ENCODE data around the gene EXOC8. TPM values are rescaled to one million over a fixed set of nuclear protein-coding genes. Genes with fewer than 3 reads are reported as not detected.

EXOC8 gene
- total RNA-seq, 2 experiments from 2014 or later, result 20.6 to 21.9 TPM

- no peaks in the 10 kb centered on the region for H3K9me3 Mint-ChIP-seq
- CTCF ChIA-PET, result no interaction called here
Observed at GRCh38 chr1:231322880-231323530, 14.6 kb downstream of the EXOC8 start.

GRCh38 chr1:231319080-231319479 lies 18.6 kb downstream of the EXOC8 start:
- CTCF ChIA-PET, result interaction anchor here (1.1 kb wide), 1 partner anchor 41 kb away, joined by 3 read pairs; no protein-coding TSS in a partner anchor
- no peak overlapping the region for H3K27ac Mint-ChIP-seq
- no peaks in the 10 kb centered on the region for H3K27me3 Mint-ChIP-seq
- H3K9me3 Mint-ChIP-seq, result no peaks in the 10 kb centered on the region
- H3K36me3 Mint-ChIP-seq (ENCODE audit: low read depth), result no peaks in the 10 kb centered on the region
- POLR2A ChIA-PET, result no interaction called here
- peaks cover 3% of the 10 kb centered on the region for H3K4me1 Mint-ChIP-seq
- H3K4me3 Mint-ChIP-seq, result no peak overlapping the region
- no peak for DNase-seq

More at GRCh38 chr1:231322880-231323530, 14.6 kb downstream of the EXOC8 start:
- Mint-ChIP-seq H3K36me3 (ENCODE audit: low read depth) (no peaks in the 10 kb centered on the region), H3K27ac (no peak overlapping the region), H3K4me3 (no peak overlapping the region), H3K27me3 (no peaks in the 10 kb centered on the region), H3K4me1 (no peaks in the 10 kb centered on the region)
- POLR2A ChIA-PET, result no interaction called here
- DNase-seq, result no peak

- Mint-ChIP-seq H3K36me3 (ENCODE audit: low read depth) (no peaks in the 10 kb centered on the region), H3K9me3 (no peaks in the 10 kb centered on the region), H3K4me1 (peaks cover 3% of the 10 kb centered on the region), H3K27ac (no peak overlapping the region), H3K27me3 (no peaks in the 10 kb centered on the region), H3K4me3 (no peak overlapping the region)
- no peak for DNase-seq
- ChIA-PET CTCF (interaction anchor here (1.1 kb wide), 1 partner anchor 41 kb away, joined by 3 read pairs; no protein-coding TSS in a partner anchor), POLR2A (no interaction called here)
Observed at GRCh38 chr1:231318568-231318967, 19.1 kb downstream of the EXOC8 start.

GRCh38 chr1:231318015-231318355 lies 19.7 kb downstream of the EXOC8 start:
- peaks cover 3% of the 10 kb centered on the region for H3K4me1 Mint-ChIP-seq
- peaks cover 2% of the 10 kb centered on the region for H3K27me3 Mint-ChIP-seq
- no peak overlapping the region for H3K4me3 Mint-ChIP-seq
- ChIA-PET CTCF (interaction anchor here (1.1 to 3.0 kb wide), 2 partner anchors 20 to 40 kb away, joined by 3 to 14 read pairs; partner anchors contain the start of genes EXOC8 and SPRTN), POLR2A (no interaction called here)
- H3K36me3 Mint-ChIP-seq (ENCODE audit: low read depth), result no peaks in the 10 kb centered on the region
- H3K9me3 Mint-ChIP-seq, result no peaks in the 10 kb centered on the region
- DNase-seq, result no peak
- no peak overlapping the region for H3K27ac Mint-ChIP-seq

- Mint-ChIP-seq H3K27me3 (peaks cover 2% of the 10 kb centered on the region), H3K27ac (no peak overlapping the region)
- CTCF ChIA-PET, result interaction anchor here (1.1 to 3.0 kb wide), 3 partner anchors 9 to 21 kb away, joined by 3 to 14 read pairs (median 4); partner anchors contain the start of genes EXOC8 and SPRTN
Observed at GRCh38 chr1:231317306-231318014, 20.2 kb downstream of the EXOC8 start.

GRCh38 chr1:231315887-231316286 lies 21.8 kb downstream of the EXOC8 start:
- POLR2A ChIA-PET, result no interaction called here
- H3K4me3 Mint-ChIP-seq, result no peak overlapping the region

More at GRCh38 chr1:231317306-231318014, 20.2 kb downstream of the EXOC8 start:
- POLR2A ChIA-PET, result no interaction called here
- Mint-ChIP-seq H3K36me3 (ENCODE audit: low read depth) (no peaks in the 10 kb centered on the region), H3K4me1 (peaks cover 3% of the 10 kb centered on the region), H3K4me3 (no peak overlapping the region), H3K9me3 (no peaks in the 10 kb centered on the region)
- no peak for DNase-seq

GRCh38 chr1:231313661-231314060 lies 24.0 kb downstream of the EXOC8 start:
- Mint-ChIP-seq H3K27ac (no peak overlapping the region), H3K4me3 (no peak overlapping the region), H3K9me3 (no peaks in the 10 kb centered on the region), H3K36me3 (ENCODE audit: low read depth) (no peaks in the 10 kb centered on the region), H3K27me3 (peaks cover 2% of the 10 kb centered on the region), H3K4me1 (peaks cover 3% of the 10 kb centered on the region)
- CTCF ChIA-PET, result interaction anchor here (1.5 kb wide), 1 partner anchor 15 kb away, joined by 4 read pairs; no protein-coding TSS in a partner anchor
- DNase-seq, result no peak
- POLR2A ChIA-PET, result no interaction called here

More at GRCh38 chr1:231315887-231316286, 21.8 kb downstream of the EXOC8 start:
- Mint-ChIP-seq H3K4me1 (peaks cover 3% of the 10 kb centered on the region), H3K9me3 (no peaks in the 10 kb centered on the region), H3K27ac (no peak overlapping the region), H3K36me3 (ENCODE audit: low read depth) (no peaks in the 10 kb centered on the region), H3K27me3 (peaks cover 2% of the 10 kb centered on the region)
- DNase-seq, result peak; percentile 39
- CTCF ChIA-PET, result interaction anchor here (0.6 to 3.0 kb wide), 11 partner anchors 11 to 1515 kb away, joined by 3 to 14 read pairs (median 3); partner anchors contain the start of genes EXOC8 and SPRTN

- no peak for DNase-seq
- POLR2A ChIA-PET, result no interaction called here
- H3K4me3 Mint-ChIP-seq, result no peak overlapping the region
- H3K27me3 Mint-ChIP-seq, result peaks cover 2% of the 10 kb centered on the region
- H3K9me3 Mint-ChIP-seq, result no peaks in the 10 kb centered on the region
- no peaks in the 10 kb centered on the region for H3K36me3 Mint-ChIP-seq (ENCODE audit: low read depth)
- CTCF ChIA-PET, result interaction anchor here (1.5 kb wide), 1 partner anchor 14 kb away, joined by 4 read pairs; no protein-coding TSS in a partner anchor
- peaks cover 3% of the 10 kb centered on the region for H3K4me1 Mint-ChIP-seq
- no peak overlapping the region for H3K27ac Mint-ChIP-seq
Observed at GRCh38 chr1:231312432-231312788, 25.2 kb downstream of the EXOC8 start.

GRCh38 chr1:231311720-231312431 lies 25.8 kb downstream of the EXOC8 start:
- no peaks in the 10 kb centered on the region for H3K36me3 Mint-ChIP-seq (ENCODE audit: low read depth)
- peaks cover 2% of the 10 kb centered on the region for H3K27me3 Mint-ChIP-seq
- H3K27ac Mint-ChIP-seq, result no peak overlapping the region
- H3K4me3 Mint-ChIP-seq, result no peak overlapping the region
- ChIA-PET POLR2A (no interaction called here), CTCF (interaction anchor here (1.5 kb wide), 1 partner anchor 13 kb away, joined by 4 read pairs; no protein-coding TSS in a partner anchor)
- H3K9me3 Mint-ChIP-seq, result no peaks in the 10 kb centered on the region
- H3K4me1 Mint-ChIP-seq, result peaks cover 3% of the 10 kb centered on the region
- no peak for DNase-seq

- CTCF ChIA-PET, result no interaction called here
- no peak overlapping the region for H3K4me3 Mint-ChIP-seq
- POLR2A ChIA-PET, result interaction anchor here (0.5 kb wide), 1 partner anchor 407 kb away, joined by 5 read pairs; no protein-coding TSS in a partner anchor
- H3K36me3 Mint-ChIP-seq (ENCODE audit: low read depth), result no peaks in the 10 kb centered on the region
- H3K27ac Mint-ChIP-seq, result no peak overlapping the region
- no peaks in the 10 kb centered on the region for H3K4me1 Mint-ChIP-seq
- DNase-seq, result no peak
- no peaks in the 10 kb centered on the region for H3K9me3 Mint-ChIP-seq
- peaks cover 2% of the 10 kb centered on the region for H3K27me3 Mint-ChIP-seq
Observed at GRCh38 chr1:231310391-231310934, 27.2 kb downstream of the EXOC8 start.

GRCh38 chr1:231301990-231302389 lies 35.7 kb downstream of the EXOC8 start:
- Mint-ChIP-seq H3K9me3 (no peaks in the 10 kb centered on the region), H3K4me3 (no peak overlapping the region), H3K27me3 (no peaks in the 10 kb centered on the region), H3K27ac (no peak overlapping the region), H3K36me3 (ENCODE audit: low read depth) (no peaks in the 10 kb centered on the region), H3K4me1 (no peaks in the 10 kb centered on the region)
- ChIA-PET CTCF (no interaction called here), POLR2A (no interaction called here)
- no peak for DNase-seq

- ChIA-PET CTCF (interaction anchor here (1.1 kb wide), 1 partner anchor 42 kb away, joined by 3 read pairs; the partner anchor contains the start of genes EXOC8 and SPRTN), POLR2A (no interaction called here)
- no peak overlapping the region for H3K27ac Mint-ChIP-seq
- no peak for DNase-seq
- H3K36me3 Mint-ChIP-seq (ENCODE audit: low read depth), result no peaks in the 10 kb centered on the region
- H3K27me3 Mint-ChIP-seq, result no peaks in the 10 kb centered on the region
- H3K4me1 Mint-ChIP-seq, result no peaks in the 10 kb centered on the region
- H3K4me3 Mint-ChIP-seq, result no peak overlapping the region
- H3K9me3 Mint-ChIP-seq, result no peaks in the 10 kb centered on the region
Observed at GRCh38 chr1:231295938-231296337, 41.7 kb downstream of the EXOC8 start.
